GM13977 (cell line): ENCODE results near the gene TMEM87B.

Experiments used
- DNase-seq: peaks from one replicate; pipeline ENCODE4 v3.0.0; 2012; ENCODE audit warnings: low spot score
- in situ Hi-C: fragments of 300-500 bp; cut with MboI; formaldehyde crosslinking; loops from one replicate; pipeline ENCODE4 v1.12.0; 2022; ENCODE audit warnings: low sequenced_read_pairs, low pct_unique_long_range_greater_than_20kb, mixed read lengths, inconsistent platforms; ENCODE audit not compliant: unreplicated experiment
- TF ChIP-seq, protein P1 (sequence below): IDR thresholded peaks from 2 replicates; pipeline ENCODE4 v1.5.1; 2012; ENCODE audit warnings: mild to moderate bottlenecking, control low read depth; ENCODE audit not compliant: insufficient read depth; ENCODE audit errors: extremely low read depth, missing control alignments

TMEM87B gene

DNA sequence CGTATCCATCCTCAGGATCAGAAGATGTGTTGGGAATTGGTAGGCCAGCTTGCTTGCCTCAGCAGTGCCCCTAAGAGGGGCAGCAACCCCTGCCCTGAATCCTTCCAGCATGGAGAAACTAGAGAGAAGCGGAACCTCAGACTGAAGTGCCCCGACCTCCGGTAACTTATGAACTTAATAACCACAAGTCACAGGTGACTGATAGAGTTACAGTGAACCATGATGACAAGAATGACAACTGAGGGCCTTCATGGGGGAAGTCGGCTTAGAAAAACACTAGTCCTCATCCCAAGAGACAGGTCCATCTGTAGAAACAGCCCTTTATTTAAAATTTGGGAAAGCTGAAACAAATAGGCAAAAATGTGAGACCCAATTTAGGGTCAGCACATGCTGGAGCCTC lies 42.5 kb upstream of the TMEM87B start:
- TF ChIP-seq, protein P1, sequence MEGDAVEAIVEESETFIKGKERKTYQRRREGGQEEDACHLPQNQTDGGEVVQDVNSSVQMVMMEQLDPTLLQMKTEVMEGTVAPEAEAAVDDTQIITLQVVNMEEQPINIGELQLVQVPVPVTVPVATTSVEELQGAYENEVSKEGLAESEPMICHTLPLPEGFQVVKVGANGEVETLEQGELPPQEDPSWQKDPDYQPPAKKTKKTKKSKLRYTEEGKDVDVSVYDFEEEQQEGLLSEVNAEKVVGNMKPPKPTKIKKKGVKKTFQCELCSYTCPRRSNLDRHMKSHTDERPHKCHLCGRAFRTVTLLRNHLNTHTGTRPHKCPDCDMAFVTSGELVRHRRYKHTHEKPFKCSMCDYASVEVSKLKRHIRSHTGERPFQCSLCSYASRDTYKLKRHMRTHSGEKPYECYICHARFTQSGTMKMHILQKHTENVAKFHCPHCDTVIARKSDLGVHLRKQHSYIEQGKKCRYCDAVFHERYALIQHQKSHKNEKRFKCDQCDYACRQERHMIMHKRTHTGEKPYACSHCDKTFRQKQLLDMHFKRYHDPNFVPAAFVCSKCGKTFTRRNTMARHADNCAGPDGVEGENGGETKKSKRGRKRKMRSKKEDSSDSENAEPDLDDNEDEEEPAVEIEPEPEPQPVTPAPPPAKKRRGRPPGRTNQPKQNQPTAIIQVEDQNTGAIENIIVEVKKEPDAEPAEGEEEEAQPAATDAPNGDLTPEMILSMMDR: no peak
- in situ Hi-C loops: no loop called here
- DNase-seq: no peak

GRCh38 chr2:112018846-112019245 lies 36.2 kb upstream of the TMEM87B start:
- DNase-seq: no peak
- TF ChIP-seq, protein P1: no peak
- in situ Hi-C loops: no loop called here

- TF ChIP-seq, protein P1: no peak
- in situ Hi-C loops: no loop called here
These were observed 35.5 kb upstream of the TMEM87B start for GRCh38 chr2:112019569-112019982.

GRCh38 chr2:112020561-112020960 lies 34.5 kb upstream of the TMEM87B start:
- no peak for DNase-seq
- in situ Hi-C loops: no loop called here
- TF ChIP-seq, protein P1: no peak

More at GRCh38 chr2:112019569-112019982, 35.5 kb upstream of the TMEM87B start:
- DNase-seq: no peak

GRCh38 chr2:112021290-112021689 lies 33.8 kb upstream of the TMEM87B start:
- in situ Hi-C loops: no loop called here
- DNase-seq: no peak
- TF ChIP-seq, protein P1: no peak

GRCh38 chr2:112021781-112022231 lies 33.3 kb upstream of the TMEM87B start:
- in situ Hi-C loops: no loop called here
- TF ChIP-seq, protein P1: no peak
- no peak for DNase-seq

DNA sequence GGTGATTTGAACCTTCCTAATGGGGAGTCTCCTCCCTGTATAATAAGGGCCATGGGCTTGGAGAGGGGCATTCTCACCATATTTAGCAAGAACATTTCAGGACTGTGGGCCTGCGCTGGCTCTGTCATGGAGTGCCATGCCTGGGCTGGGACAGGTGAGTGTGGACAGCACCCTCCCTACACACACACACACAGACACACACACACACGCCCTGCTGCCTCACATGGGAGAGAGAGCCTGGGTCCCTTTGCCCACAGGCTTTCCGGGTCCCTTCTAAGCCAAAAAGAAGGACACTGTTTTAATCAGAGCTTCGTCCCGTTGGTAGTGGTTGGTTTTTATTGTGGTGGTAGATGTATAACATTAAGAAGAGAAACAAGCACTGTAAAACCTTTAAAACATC lies 31.4 kb upstream of the TMEM87B start:
- DNase-seq: no peak

More for the DNA sequence above, 31.4 kb upstream of the TMEM87B start:
- in situ Hi-C loops: no loop called here
- TF ChIP-seq, protein P1: no peak
